Measurements from ENCODE around the gene MAPKBP1. TPM values are rescaled to one million over a fixed set of nuclear protein-coding genes. Genes with fewer than 3 reads are reported as not detected.

Gene MAPKBP1
- total and polyA plus RNA-seq, 8 donors = 18.5 to 25.4 (median 22.9) TPM

DNA sequence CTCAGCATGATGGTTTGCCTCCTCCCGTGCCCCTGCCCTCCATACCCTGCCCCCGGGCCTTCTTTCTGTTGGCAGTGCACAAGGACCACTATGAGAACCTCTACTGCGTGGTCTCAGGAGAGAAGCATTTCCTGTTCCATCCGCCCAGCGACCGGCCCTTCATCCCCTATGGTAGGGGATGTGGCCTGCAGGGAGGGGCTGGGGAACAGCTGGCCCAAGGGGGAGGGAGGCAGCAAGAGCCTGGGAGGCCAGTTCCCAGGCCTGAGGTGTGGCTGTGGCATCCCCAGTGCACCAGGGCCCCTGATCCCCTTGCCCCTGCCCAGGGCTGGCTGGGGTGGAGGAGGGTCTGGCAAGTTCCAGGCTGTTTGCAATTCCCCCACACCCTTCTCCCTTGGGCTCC lies 61.8 kb downstream of the MAPKBP1 start:
- ATAC-seq (no peak), DNase-seq (no peak)
- Histone ChIP-seq H3K27me3 (no peaks in the 10 kb centered on the region), H3K4me1 (peaks cover 4 to 9% of the 10 kb centered on the region in 2 donors), H3K9me3 (no peaks in the 10 kb centered on the region), H3K27ac (no peak overlapping the region), H3K36me3 (peaks cover 0 to 37% of the 10 kb centered on the region in 2 donors), H3K4me3 (no peak overlapping the region)
- intact Hi-C loops (cut with DNase I) = no loop called here
- TF ChIP-seq, protein P1, sequence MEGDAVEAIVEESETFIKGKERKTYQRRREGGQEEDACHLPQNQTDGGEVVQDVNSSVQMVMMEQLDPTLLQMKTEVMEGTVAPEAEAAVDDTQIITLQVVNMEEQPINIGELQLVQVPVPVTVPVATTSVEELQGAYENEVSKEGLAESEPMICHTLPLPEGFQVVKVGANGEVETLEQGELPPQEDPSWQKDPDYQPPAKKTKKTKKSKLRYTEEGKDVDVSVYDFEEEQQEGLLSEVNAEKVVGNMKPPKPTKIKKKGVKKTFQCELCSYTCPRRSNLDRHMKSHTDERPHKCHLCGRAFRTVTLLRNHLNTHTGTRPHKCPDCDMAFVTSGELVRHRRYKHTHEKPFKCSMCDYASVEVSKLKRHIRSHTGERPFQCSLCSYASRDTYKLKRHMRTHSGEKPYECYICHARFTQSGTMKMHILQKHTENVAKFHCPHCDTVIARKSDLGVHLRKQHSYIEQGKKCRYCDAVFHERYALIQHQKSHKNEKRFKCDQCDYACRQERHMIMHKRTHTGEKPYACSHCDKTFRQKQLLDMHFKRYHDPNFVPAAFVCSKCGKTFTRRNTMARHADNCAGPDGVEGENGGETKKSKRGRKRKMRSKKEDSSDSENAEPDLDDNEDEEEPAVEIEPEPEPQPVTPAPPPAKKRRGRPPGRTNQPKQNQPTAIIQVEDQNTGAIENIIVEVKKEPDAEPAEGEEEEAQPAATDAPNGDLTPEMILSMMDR (IDR thresholded peaks at IDR 0.05) = no peak

DNA sequence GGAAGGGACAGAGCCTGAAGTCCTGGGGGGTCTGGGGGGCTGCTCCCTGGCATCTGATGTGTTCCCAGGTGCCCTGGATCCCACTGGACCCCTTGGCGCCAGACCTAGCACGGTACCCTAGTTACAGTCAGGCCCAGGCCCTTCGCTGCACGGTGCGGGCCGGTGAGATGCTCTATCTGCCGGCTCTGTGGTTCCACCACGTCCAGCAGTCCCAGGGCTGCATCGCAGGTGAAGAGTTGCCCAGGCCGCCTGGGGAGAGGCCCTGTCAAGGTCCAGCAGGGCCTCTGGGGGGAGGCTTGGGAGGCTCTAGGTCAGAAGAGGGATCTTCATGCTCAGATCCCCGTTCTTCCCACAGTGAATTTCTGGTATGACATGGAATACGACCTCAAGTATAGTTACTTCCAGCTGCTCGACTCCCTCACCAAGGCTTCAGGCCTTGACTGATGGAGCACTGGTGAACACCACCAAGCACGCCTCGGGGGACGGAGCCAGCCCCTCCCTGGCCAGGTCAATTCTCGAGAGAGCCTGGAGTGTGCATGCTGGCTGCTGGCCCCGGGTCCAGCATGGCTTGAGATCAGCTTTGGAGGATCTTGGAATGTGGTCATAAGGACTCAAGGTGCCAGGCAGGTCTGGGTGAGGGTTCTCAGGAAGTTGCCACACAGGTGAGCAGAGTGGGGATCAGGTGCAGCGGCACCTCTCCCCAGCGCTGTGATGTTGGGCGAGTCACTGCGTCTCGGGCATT lies 62.6 kb downstream of the MAPKBP1 start:
- Histone ChIP-seq H3K4me3 (no peak overlapping the region), H3K36me3 (peaks cover 0 to 39% of the 10 kb centered on the region in 2 donors), H3K4me1 (peaks cover 4 to 9% of the 10 kb centered on the region in 2 donors), H3K9me3 (no peaks in the 10 kb centered on the region), H3K27ac (peak overlapping the region in 1 of 2 donors; percentile 10), H3K27me3 (no peaks in the 10 kb centered on the region)
- DNase-seq = peak in 2 of 4 donors; percentile 75 to 79
- TF ChIP-seq, protein P1 (IDR thresholded peaks at IDR 0.05) = no peak
- peak; percentile 67 for ATAC-seq
- intact Hi-C loops (cut with DNase I) = no loop called here

DNA sequence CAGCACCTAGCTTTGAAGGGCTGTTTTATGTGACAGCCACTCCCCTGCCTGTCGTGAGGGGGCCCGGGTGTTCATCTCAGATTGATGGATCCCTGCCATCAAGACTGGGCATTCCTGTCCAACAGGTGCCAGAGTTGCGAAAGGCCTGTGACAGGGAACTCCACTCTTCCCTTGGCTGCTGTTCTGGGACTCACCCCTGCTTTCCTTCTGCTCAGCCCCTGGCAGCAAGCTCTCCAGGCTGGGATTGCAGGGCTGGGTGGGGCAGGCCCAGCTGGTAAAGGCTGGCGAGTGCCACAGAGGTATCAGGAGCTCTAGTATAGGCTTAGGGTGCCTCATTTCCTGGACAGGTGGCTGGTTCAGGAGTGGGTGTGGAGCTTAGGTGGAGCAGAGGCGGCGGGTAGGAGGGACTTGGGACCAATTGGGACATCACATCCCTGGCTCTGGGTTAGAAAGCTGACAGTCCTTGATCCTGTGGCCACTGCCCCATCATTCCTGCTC lies 64.2 kb downstream of the MAPKBP1 start, which contains the start of gene PLA2G4B:
Gene PLA2G4B, plus strand, starts transcription at position 448 of the 498 bp plus-strand sequence. CDS start 67 bp downstream, outside the sequence.
- peaks cover 2 to 4% of the 10 kb centered on the region in 2 donors for H3K4me1 ChIP-seq
- no peak within 1 kb of the TSS for H3K4me3 ChIP-seq
- DNase-seq (peak; percentile 36 to 90 (median 86)), ATAC-seq (peak; percentile 89)
- peak within 1 kb of the TSS; percentile 20 to 56 for H3K27ac ChIP-seq
- intact Hi-C loops (cut with DNase I) = no loop called here
- H3K9me3 ChIP-seq = no peaks in the 10 kb centered on the region
- peaks cover 0 to 48% of the 10 kb centered on the region in 2 donors for H3K36me3 ChIP-seq
- H3K27me3 ChIP-seq = no peaks in the 10 kb centered on the region
- TF ChIP-seq, protein P1 (IDR thresholded peaks at IDR 0.05) = no peak

DNA sequence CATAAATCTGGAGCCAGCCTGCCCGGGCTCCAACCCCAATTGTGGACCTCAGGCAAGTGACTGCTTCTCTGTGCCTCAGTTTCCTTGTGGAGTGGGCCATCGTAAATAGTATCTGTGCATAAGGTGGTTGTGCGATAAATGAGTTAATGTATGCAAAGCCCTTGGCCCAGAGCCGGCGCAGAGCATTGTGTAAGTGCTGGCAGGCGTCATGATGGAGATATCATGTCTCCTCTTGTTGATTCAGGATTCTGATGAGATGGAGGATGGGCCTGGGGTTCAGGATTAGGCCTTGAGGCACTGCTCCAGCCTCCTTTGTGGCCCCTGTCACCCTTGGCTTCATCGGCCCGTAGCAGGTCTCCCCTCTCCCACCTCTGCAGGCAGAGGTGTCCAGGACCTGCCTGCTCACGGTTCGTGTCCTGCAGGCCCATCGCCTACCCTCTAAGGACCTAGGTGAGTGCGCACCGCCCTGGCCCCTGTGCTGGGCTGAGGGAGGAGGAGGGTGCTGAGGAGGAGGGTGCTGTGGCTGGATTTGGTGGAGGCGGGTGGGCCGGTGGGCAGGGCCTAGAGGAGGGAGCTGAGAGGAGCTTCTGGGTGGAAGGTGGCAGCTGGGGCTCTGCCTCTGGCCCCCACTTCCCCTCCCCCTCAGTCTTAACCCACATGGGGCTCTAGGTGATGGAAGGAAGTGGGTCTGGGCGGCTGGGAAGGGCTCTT lies 65.7 kb downstream of the MAPKBP1 start:
- no peak overlapping the region for H3K4me3 ChIP-seq
- no peaks in the 10 kb centered on the region for H3K27me3 ChIP-seq
- peaks cover 2 to 4% of the 10 kb centered on the region in 2 donors for H3K4me1 ChIP-seq
- intact Hi-C loops (cut with DNase I) = no loop called here
- TF ChIP-seq, protein P1 (IDR thresholded peaks at IDR 0.05) = no peak
- H3K27ac ChIP-seq = no peak overlapping the region
- DNase-seq = peak in 1 of 4 donors; percentile 75
- no peak for ATAC-seq
- H3K36me3 ChIP-seq = peaks cover 0 to 63% of the 10 kb centered on the region in 2 donors
- no peaks in the 10 kb centered on the region for H3K9me3 ChIP-seq

DNA sequence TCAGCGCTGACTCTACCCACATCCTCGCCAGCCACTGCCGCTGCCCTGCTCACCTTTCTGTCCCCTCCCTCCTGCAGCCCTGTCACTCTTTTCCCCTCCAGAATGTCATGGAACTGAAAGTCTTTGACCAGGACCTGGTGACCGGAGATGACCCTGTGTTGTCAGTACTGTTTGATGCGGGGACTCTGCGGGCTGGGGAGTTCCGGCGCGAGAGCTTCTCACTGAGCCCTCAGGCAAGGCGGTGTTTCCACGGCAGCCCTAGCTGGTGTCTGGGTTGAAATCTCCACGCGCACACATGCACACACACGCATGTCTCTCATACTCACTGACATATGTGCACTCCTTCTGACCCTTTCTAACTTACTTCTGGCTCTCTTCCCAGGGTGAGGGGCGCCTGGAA lies 66.4 kb downstream of the MAPKBP1 start:
- Histone ChIP-seq H3K9me3 (no peaks in the 10 kb centered on the region), H3K27me3 (no peaks in the 10 kb centered on the region), H3K27ac (no peak overlapping the region), H3K4me1 (peaks cover 2 to 4% of the 10 kb centered on the region in 2 donors), H3K36me3 (peaks cover 0 to 69% of the 10 kb centered on the region in 2 donors), H3K4me3 (no peak overlapping the region)
- TF ChIP-seq, protein P1 (IDR thresholded peaks at IDR 0.05) = no peak
- DNase-seq = peak in 1 of 4 donors; percentile 43
- intact Hi-C loops (cut with DNase I) = no loop called here
- no peak for ATAC-seq
